HG03469 (cell line): ENCODE results near the gene RPL15.
"Not testable (repeated sequence)": the region's sequence is repeated elsewhere in the genome, so short reads cannot be mapped to it uniquely, and the experiment has no call there.

ENCODE experiments used
- ATAC-seq: cut with Tn5 transposase; IDR thresholded peaks from one replicate; pipeline ENCODE4 v1.9.1; 2021; ENCODE audit warnings: mild to moderate bottlenecking, moderate library complexity, moderate number of reproducible peaks; ENCODE audit not compliant: unreplicated experiment

RPL15 gene

GRCh38 chr3:23888617-23889228, 28.2 kb upstream of the RPL15 start:
- ATAC-seq, result no peak

- no peak for ATAC-seq
Observed at GRCh38 chr3:23889386-23889785, 27.5 kb upstream of the RPL15 start.

DNA sequence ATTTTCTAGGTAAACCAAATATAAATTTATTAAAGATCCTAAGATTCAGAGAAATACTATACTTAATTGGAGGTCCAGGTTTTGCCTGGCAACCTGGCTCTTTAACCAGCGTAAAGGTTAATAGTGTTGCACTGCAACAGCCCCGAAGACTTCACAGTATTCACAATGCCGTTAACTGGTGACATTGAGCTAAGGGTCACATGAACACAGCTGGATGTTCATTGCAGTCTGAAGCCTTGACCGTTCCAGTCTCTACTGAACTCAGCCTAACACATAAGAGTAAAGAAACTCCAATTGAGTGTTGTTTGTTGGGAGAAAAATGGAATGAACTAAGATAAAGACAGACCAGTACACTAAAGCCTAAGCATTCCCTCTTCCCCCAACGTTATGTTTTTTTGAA, 27.0 kb upstream of the RPL15 start:
- ATAC-seq, result no peak

- ATAC-seq, result no peak
Observed at GRCh38 chr3:23894254-23895061, 22.5 kb upstream of the RPL15 start.

DNA sequence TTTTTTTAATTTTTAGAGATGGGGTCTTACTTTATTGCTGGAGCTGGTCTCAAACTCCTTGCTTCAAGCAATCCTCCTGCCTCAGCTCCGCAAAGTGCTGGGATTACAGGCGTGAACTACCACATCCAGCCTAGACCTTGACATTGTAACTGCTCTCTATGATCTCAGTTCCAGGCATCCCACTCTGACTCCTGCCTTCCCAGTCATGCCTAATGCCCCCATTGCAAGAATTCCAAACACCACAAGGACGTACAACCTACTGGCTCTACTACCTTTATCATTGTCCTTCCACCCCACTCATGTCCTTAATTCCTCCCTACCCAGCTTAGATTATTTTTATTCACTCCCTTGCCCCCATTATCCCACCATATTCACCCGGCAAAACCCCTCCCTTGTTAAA, 21.8 kb upstream of the RPL15 start:
- ATAC-seq, result no peak

GRCh38 chr3:23900744-23901143, 16.2 kb upstream of the RPL15 start:
- ATAC-seq, result no peak

DNA sequence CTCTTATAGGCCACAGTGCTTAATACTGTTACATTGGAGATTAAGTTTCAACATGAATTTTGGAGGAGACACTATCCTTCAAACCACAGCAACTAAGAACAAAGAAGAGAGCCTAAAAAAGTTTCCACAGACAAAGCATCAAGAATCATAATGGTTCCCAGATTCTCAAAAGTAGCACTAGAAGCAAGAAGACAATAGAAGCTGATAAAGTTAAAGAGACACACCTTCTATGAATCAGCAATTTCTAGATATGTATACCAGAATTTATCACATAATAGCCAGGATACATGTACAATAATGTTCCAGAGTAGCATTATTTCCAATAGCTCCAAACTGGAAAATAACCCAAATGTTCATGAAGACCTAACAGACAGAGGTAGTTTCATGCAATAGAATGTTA, 12.4 kb upstream of the RPL15 start:
- ATAC-seq, result no peak

GRCh38 chr3:23909341-23909740, 7.6 kb upstream of the RPL15 start:
- no peak for ATAC-seq

- no peak for ATAC-seq
Observed at GRCh38 chr3:23911397-23911796, 5.5 kb upstream of the RPL15 start.

DNA sequence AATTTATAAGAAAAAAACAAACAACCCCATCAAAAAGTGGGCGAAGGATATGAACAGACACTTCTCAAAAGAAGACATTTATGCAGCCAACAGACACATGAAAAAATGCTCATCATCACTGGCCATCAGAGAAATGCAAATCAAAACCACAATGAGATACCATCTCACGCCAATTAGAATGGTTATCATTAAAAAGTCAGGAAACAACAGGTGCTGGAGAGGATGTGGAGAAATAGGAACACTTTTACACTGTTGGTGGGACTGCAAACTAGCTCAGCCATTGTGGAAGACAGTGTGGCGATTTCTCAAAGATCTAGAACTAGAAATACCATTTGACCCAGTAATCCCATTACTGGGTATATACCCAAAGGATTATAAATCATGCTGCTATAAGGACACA, 4.6 kb upstream of the RPL15 start:
- ATAC-seq, result not testable (repeated sequence)

- no peak for ATAC-seq
Observed at GRCh38 chr3:23913182-23913581, 3.8 kb upstream of the RPL15 start.

DNA sequence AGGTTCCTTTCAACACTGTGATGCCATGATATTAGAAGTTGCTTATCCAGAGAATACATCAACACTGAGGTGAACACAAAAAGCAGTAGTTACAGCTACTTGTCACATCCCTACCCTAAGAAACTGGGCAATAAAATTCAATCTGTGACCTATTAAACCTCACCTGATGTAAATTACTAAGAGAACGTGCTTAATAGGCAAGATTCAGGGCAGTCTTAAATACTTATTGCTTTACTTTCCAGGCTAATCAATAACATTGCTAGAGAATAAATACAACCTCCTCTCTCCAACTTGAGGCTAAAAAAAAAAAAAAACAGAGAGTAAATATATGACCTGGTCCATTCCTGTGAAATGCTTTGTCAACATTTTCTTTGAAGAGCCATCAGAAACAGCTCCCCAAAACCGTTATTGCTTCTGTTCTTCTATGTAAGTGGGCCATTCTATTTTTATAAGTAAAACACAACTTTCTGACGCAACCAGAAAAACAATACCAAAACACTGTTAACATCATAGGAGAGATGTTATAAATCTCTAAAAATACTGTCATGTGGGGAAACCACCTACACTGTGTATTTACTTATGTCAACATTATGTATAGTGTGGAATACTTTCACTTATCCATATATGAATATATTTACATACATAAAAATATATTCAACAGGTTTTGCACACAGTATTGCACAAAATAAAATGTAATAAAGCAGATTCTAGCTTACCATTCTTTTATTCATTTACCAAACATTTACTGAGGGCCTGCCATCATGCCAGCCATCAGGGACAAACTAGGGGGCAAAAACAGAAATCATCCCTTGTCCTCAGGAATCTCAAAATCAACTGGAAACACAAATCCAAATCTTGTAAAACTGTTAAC, 2.8 kb upstream of the RPL15 start:
- ATAC-seq, result no peak

- ATAC-seq, result no peak
Observed at GRCh38 chr3:23915537-23916108, 1.3 kb upstream of the RPL15 start.

DNA sequence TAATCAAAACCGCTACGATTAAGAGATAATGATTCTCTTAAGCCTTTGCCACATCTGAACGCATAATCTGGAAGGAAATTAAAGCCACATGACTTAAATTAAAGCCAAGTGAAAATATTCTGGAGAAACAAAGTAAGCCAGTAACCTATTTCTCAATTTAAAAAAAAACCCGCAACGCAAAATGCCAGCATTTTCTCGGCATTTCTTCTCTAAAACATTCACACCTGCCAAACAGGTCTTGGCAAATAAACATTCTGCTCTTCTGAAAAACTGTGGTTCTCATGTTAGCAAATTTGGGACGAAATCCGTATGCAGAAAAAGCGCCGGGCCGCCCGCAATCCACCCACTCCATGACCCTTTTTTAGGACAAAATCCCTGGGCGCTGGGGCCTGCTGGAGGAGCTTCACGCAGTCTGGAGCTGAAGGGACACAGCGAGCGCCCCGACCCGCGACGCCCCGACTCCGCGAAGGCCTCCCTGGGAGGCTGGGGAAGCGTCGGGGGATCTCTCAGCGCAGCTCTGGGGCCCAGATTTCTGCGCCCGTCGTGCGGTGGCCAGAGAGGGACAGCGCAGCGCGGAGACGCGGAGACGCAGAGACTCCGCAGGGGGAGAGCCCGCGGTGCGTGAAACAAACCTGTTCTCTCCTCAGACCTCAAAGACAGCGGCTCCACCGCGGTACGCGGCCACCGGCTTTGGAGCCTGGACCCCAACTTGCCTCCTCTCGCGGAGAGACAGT, 613 bp upstream of the RPL15 start:
- ATAC-seq, result peak; percentile 27

- ATAC-seq, result not testable (repeated sequence)
Observed at GRCh38 chr3:23917679-23918303, 859 bp downstream of the RPL15 start.

- ATAC-seq, result not testable (repeated sequence)
Observed at GRCh38 chr3:23918331-23918730, 1.4 kb downstream of the RPL15 start.

GRCh38 chr3:23919628-23920027, 2.7 kb downstream of the RPL15 start:
- no peak for ATAC-seq

- ATAC-seq, result no peak
Observed at GRCh38 chr3:23920151-23920655, 3.3 kb downstream of the RPL15 start.

GRCh38 chr3:23921052-23921511, 4.2 kb downstream of the RPL15 start:
- ATAC-seq, result no peak

GRCh38 chr3:23923786-23924185, 6.9 kb downstream of the RPL15 start:
- ATAC-seq, result no peak
